HEK293T (cell line): ENCODE data around the gene CCT7.
A peak's percentile ranks its signal among the peaks of the same experiment; 100 is the strongest.

Experiments used
- CTCF ChIA-PET: fragments of 350-600 bp; formaldehyde crosslinking; extraction: SDS; loops from one replicate; lab custom pipeline; 2021; ENCODE audit warnings: antibody characterized with exemption, inconsistent platforms; lab: Yijun Ruan, JAX
- POLR2A ChIA-PET: fragments of 350-600 bp; formaldehyde crosslinking; extraction: SDS; loops from one replicate; lab custom pipeline; 2020; ENCODE audit warnings: antibody characterized with exemption, inconsistent platforms; lab: Yijun Ruan, JAX
- DNase-seq: peaks from one replicate; pipeline ENCODE4 v3.0.0; 2012; ENCODE audit warnings: mixed read lengths; ENCODE audit errors: extremely low spot score
- ARNT ChIP-seq: fragments of 450-650 bp; IDR thresholded peaks from 2 replicates; pipeline ENCODE4 v1.6.1; 2017; ENCODE audit warnings: mild to moderate bottlenecking
- BHLHE40 ChIP-seq: fragments of 450-650 bp; IDR thresholded peaks from 2 replicates; pipeline ENCODE4 v1.6.1; 2016; ENCODE audit warnings: mild to moderate bottlenecking, moderate library complexity, borderline replicate concordance
- CTBP1 ChIP-seq: fragments of 450-650 bp; IDR thresholded peaks from 2 replicates; pipeline ENCODE4 v1.6.1; 2016; ENCODE audit warnings: borderline replicate concordance
- ELF4 ChIP-seq: fragments of 450-650 bp; IDR thresholded peaks from 2 replicates; pipeline ENCODE4 v1.6.1; 2017; ENCODE audit warnings: antibody characterized with exemption
- FOXA1 ChIP-seq: fragments of 450-650 bp; IDR thresholded peaks from 2 replicates; pipeline ENCODE4 v1.6.1; 2016; ENCODE audit warnings: mild to moderate bottlenecking
- FOXK2 ChIP-seq: fragments of 450-650 bp; IDR thresholded peaks from 2 replicates; pipeline ENCODE4 v1.6.1; 2016; ENCODE audit warnings: mild to moderate bottlenecking
- FOXM1 ChIP-seq: fragments of 450-650 bp; IDR thresholded peaks from 2 replicates; pipeline ENCODE4 v1.6.1; 2017; ENCODE audit warnings: mild to moderate bottlenecking, borderline replicate concordance
- HDGF ChIP-seq: fragments of 450-650 bp; IDR thresholded peaks from 2 replicates; pipeline ENCODE4 v1.6.1; 2017; ENCODE audit warnings: antibody characterized with exemption, borderline replicate concordance
- L3MBTL2 ChIP-seq: fragments of 450-650 bp; conservative IDR thresholded peaks from 2 replicates; pipeline ENCODE4 v1.6.1; 2016; ENCODE audit warnings: mild to moderate bottlenecking
- LEF1 ChIP-seq: fragments of 450-650 bp; IDR thresholded peaks from 2 replicates; pipeline ENCODE4 v1.6.1; 2017; ENCODE audit warnings: mild to moderate bottlenecking, borderline replicate concordance
- NFRKB ChIP-seq: fragments of 450-650 bp; IDR thresholded peaks from 2 replicates; pipeline ENCODE4 v1.6.1; 2016; ENCODE audit warnings: mild to moderate bottlenecking, moderate library complexity
- PKNOX1 ChIP-seq: fragments of 450-650 bp; IDR thresholded peaks from 2 replicates; pipeline ENCODE4 v1.6.1; 2016
- SP1 ChIP-seq: fragments of 450-650 bp; IDR thresholded peaks from 2 replicates; pipeline ENCODE4 v1.6.1; 2017
- SUZ12 ChIP-seq: fragments of 450-650 bp; IDR thresholded peaks from 2 replicates; pipeline ENCODE4 v1.6.1; 2016; ENCODE audit warnings: mild to moderate bottlenecking
- TARDBP ChIP-seq: fragments of 450-650 bp; IDR thresholded peaks from 2 replicates; pipeline ENCODE4 v1.6.1; 2016
- ZNF384 ChIP-seq: fragments of 450-650 bp; IDR thresholded peaks from 2 replicates; pipeline ENCODE4 v1.6.1; 2016

Gene CCT7

GRCh38 chr2:73286134-73286655 lies 52.1 kb downstream of the CCT7 start:
- DNase-seq: no peak
- no peak for TF ChIP-seq FOXM1
- no peak for TF ChIP-seq CTBP1
- POLR2A ChIA-PET: no interaction called here
- CTCF ChIA-PET: no interaction called here

GRCh38 chr2:73289304-73289703 lies 55.2 kb downstream of the CCT7 start:
- POLR2A ChIA-PET: interaction anchor here (0.8 kb wide), 1 partner anchor 55 kb away, joined by 3 read pairs; the partner anchor contains the start of gene CCT7
- DNase-seq: no peak
- CTCF ChIA-PET: interaction anchor here (0.6 to 1.2 kb wide), 3 partner anchors 11 to 89 kb away, joined by 3 to 5 read pairs (median 4); partner anchors contain the start of gene PRADC1
- TF ChIP-seq SUZ12: no peak
- TF ChIP-seq ELF4: no peak
- no peak for TF ChIP-seq L3MBTL2
- no peak for TF ChIP-seq HDGF
- TF ChIP-seq BHLHE40: no peak
- TF ChIP-seq ZNF384: no peak
- no peak for TF ChIP-seq ARNT
- no peak for TF ChIP-seq FOXM1
- no peak for TF ChIP-seq FOXA1
- TF ChIP-seq PKNOX1: no peak
- TF ChIP-seq CTBP1: no peak
- TF ChIP-seq SP1: no peak
- no peak for TF ChIP-seq LEF1
- TF ChIP-seq FOXK2: no peak
- TF ChIP-seq TARDBP: no peak
- TF ChIP-seq NFRKB: no peak

DNA sequence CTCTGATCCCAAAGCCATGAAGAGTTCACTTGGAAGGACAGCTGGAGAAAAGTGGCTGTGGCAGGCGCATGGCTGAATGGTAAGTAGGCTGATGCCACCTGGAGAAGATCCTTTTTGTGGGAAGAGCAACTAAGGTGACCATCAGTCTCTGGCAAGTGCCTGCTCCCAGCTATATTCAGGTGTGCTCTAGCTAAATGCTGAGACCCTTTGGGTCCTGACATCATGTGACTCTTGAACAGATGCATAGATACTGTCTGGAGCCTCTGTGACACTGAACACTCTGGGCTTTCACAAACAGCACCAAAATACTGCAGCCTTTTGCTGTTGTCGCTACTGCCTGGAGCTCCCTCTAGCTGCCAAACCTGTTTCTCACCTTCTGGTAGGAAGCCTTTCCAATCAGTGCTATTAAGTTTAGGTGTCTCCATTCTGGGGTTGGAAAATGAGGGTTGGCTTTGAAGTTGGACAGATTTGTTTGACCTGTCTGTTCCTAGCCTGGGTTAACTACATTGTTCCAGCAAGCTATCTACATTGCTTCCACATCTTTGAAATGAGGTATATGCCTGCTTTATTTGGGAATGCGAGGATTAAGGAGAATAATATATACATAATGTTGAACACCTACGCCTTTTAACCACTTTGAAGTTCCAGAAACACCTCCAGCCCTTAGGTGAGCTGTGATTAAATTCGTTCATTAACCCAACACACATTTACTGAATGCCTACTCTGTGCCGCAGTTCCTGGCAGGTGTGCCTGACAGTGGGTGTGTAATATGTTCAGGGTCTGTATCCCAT lies 56.1 kb downstream of the CCT7 start:
- TF ChIP-seq ZNF384 (no peak), PKNOX1 (no peak), SUZ12 (no peak), ARNT (no peak), L3MBTL2 (no peak), TARDBP (no peak), NFRKB (no peak), SP1 (no peak), FOXA1 (no peak), BHLHE40 (no peak), ELF4 (no peak), CTBP1 (no peak), HDGF (no peak), LEF1 (no peak), FOXM1 (no peak), FOXK2 (no peak)
- CTCF ChIA-PET: interaction anchor here (0.7 to 1.2 kb wide), 5 partner anchors 10 to 49 kb away, joined by 3 to 5 read pairs (median 3); no protein-coding TSS in a partner anchor

DNA sequence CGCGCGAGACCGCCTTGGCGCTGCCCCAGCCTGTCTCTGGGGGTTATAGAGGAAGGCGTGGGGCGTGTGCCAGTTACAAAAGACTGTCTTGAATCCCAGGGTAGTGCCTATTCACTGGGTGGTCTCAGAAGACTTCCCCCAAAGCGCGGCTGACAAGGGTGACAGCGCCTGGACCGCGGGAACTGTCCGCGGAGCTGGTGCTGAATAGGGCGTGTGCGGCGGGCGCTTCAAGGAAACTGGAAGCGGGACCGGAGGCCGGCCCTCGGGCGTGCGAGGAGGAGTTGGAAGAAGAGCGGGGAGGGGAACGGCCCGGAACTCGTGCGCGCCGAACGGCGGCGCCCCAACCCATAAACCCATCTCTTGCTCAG lies 57.0 kb downstream of the CCT7 start:
- TF ChIP-seq TARDBP: no peak
- peak; percentile 76 for DNase-seq
- ChIA-PET POLR2A (interaction anchor here (0.7 kb wide), 1 partner anchor 57 kb away, joined by 3 read pairs; the partner anchor contains the start of gene CCT7), CTCF (interaction anchor here (0.6 to 1.0 kb wide), 4 partner anchors 9 to 73 kb away, joined by 3 to 4 read pairs (median 3); no protein-coding TSS in a partner anchor)

More for the DNA sequence above, 56.1 kb downstream of the CCT7 start:
- POLR2A ChIA-PET: interaction anchor here (0.7 kb wide), 1 partner anchor 56 kb away, joined by 3 read pairs; the partner anchor contains the start of gene CCT7
- DNase-seq: peak; percentile 49

DNA sequence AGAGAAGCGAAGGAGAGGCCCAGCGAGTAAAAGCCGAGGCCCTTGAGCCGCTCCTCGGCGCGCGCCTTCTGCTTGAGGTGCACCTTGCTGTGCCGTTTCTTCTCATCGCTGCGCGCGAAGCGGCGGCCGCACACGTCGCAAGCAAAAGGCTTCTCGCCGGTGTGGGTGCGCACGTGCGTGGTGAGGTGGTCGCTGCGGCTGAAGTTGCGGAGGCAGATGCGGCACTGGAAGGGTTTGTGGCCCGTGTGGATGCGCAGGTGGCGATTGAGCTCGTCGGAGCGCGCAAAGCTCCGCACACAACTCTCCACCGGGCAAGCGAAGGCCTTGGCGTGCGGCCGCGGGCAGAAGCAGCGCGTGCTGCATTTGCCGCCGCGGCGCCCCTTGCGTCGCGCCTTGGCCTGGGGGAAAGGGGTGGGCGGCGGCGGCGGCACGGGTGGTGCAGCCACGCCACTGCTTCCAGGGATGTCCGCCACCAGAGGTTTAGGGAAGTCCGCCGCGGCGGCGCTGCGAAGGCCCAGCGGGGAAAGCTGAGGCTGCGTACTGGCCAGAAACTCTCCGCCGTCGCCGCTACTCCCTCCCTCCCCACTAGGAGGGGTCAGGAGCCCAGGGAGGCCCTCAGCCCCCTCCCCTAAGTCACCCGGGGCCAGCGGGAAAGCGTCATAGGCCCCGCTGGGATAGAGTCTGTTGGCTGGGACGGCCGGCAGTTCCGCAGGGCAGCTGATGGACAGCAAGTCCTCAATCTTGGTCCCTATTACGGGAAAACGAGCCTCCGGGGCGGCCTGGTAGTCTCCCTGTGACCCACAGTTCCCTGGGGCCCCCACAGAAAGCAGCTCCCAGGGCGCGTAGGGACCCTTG lies 57.6 kb downstream of the CCT7 start:
- TF ChIP-seq L3MBTL2: peak; percentile 58; the same call in 1 of the 2 replicates
- TF ChIP-seq SP1: no peak
- peak; percentile 64 for DNase-seq
- ChIA-PET POLR2A (interaction anchor here (0.7 to 1.5 kb wide), 3 partner anchors 57 to 94 kb away, joined by 3 to 7 read pairs (median 3); partner anchors contain the start of genes ALMS1, CCT7 and PRADC1), CTCF (interaction anchor here (0.6 to 1.2 kb wide), 5 partner anchors 8 to 74 kb away, joined by 3 to 7 read pairs (median 4); no protein-coding TSS in a partner anchor)

GRCh38 chr2:73292316-73292905 lies 58.3 kb downstream of the CCT7 start:
- ChIA-PET CTCF (interaction anchor here (0.9 to 1.2 kb wide), 2 partner anchors 12 to 68 kb away, joined by 4 to 7 read pairs; no protein-coding TSS in a partner anchor), POLR2A (interaction anchor here (1.2 to 1.5 kb wide), 2 partner anchors 59 to 94 kb away, joined by 3 to 7 read pairs; partner anchors contain the start of genes ALMS1, CCT7 and PRADC1)
- DNase-seq: no peak
- TF ChIP-seq FOXM1 (no peak), L3MBTL2 (no peak)
